T-helper 17 cell (primary cell): ENCODE data around the gene METTL17. TPM values are rescaled to one million over a fixed set of nuclear protein-coding genes. Genes with fewer than 3 reads are reported as not detected.
A peak's percentile ranks its signal among the peaks of the same experiment; 100 is the strongest.
"Not testable (repeated sequence)": the region's sequence is repeated elsewhere in the genome, so short reads cannot be mapped to it uniquely, and the experiment has no call there.

Experiments
- ATAC-seq: fragments of 150-1000 bp; cut with Tn5 transposase; 2 replicates; pipeline ENCODE4 v1.10.0; 2021; ENCODE audit warnings: mild to moderate bottlenecking, moderate library complexity
- DNase-seq, 3 donors: peaks; one replicate each; pipeline versions ENCODE4 v3.0.0 to v3.0.0-alpha.2; 2020 to 2021
- H3K9me3 ChIP-seq: one replicate; pipeline ENCODE4 v1.7.0; 2013; ENCODE audit warnings: low read length, mild to moderate bottlenecking; ENCODE audit not compliant: control insufficient read depth, poor library complexity, severe bottlenecking
- H3K27ac Mint-ChIP-seq: one replicate; pipeline ENCODE4 v1.8.0; 2022; ENCODE audit warnings: mild to moderate bottlenecking, moderate library complexity, mixed read lengths
- H3K27me3 Mint-ChIP-seq: one replicate; pipeline ENCODE4 v1.8.0; 2022; ENCODE audit warnings: mixed read lengths
- H3K36me3 Mint-ChIP-seq: one replicate; pipeline ENCODE4 v1.8.0; 2022; ENCODE audit warnings: low read depth, mixed read lengths
- H3K4me1 Mint-ChIP-seq: one replicate; pipeline ENCODE4 v1.8.0; 2022; ENCODE audit warnings: mild to moderate bottlenecking, mixed read lengths
- H3K4me3 Mint-ChIP-seq: one replicate; pipeline ENCODE4 v1.8.0; 2022; ENCODE audit warnings: mild to moderate bottlenecking, moderate library complexity, mixed read lengths
- total RNA-seq, 4 donors: library from RNA in 2 of 4; stranded (reverse) in 2 of 4; gene quantifications; one replicate each; pipeline ENCODE4 v1.2.3 and lab custom pipeline; 2022 to 2026

The METTL17 gene
- total RNA-seq, 2 donors from 2014 or later = 76.6 to 91.2 TPM

DNA sequence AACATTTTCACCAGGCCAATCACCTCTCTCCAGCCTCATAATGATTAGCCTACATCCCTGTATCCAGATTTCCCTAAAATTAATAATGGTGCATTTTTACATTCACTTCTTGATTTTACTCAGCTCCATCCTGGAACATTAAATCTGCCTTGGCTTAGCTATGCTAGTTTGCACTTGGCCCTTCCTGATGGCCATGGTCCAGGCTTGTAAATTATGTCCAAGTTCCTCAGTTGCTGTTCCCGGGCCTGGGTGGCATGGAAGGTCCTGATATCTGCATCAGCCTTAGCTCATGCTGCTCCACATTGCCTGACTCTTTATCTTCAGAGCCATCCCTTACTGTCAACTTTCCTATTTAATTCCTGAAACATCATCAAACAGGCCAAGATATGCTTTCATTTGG lies 11.1 kb upstream of the METTL17 start:
- DNase-seq = no peak
- H3K9me3 ChIP-seq = no peaks in the 10 kb centered on the region
- no peak overlapping the region for H3K27ac Mint-ChIP-seq
- no peak overlapping the region for H3K4me3 Mint-ChIP-seq
- ATAC-seq = no peak
- no peaks in the 10 kb centered on the region for H3K36me3 Mint-ChIP-seq
- peaks cover 2% of the 10 kb centered on the region for H3K4me1 Mint-ChIP-seq
- peaks cover 34% of the 10 kb centered on the region for H3K27me3 Mint-ChIP-seq

DNA sequence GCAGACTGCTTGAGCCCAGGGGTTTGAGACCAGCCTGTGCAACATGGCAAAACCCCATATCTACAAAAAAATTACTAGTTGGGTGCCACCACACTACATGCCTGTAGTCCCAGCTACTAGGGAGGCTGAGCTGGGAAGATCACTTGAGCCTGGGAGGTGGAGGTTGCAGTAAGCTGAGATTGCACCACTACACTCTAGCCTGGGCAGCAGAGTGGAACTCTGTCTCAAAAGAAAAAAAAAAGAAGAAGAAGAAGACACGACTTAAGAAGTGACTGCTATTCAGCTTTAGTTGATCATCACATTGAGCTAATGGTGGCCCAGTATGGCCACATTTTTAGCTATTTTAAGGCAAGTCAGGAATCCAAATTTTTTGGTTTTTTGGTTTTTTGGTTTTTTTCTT lies 8.9 kb upstream of the METTL17 start:
- DNase-seq (no peak), ATAC-seq (no peak)
- Mint-ChIP-seq H3K4me1 (peaks cover 2% of the 10 kb centered on the region), H3K4me3 (no peak overlapping the region), H3K36me3 (peaks cover 2% of the 10 kb centered on the region), H3K27me3 (peaks cover 40% of the 10 kb centered on the region), H3K27ac (no peak overlapping the region)
- H3K9me3 ChIP-seq = no peaks in the 10 kb centered on the region

DNA sequence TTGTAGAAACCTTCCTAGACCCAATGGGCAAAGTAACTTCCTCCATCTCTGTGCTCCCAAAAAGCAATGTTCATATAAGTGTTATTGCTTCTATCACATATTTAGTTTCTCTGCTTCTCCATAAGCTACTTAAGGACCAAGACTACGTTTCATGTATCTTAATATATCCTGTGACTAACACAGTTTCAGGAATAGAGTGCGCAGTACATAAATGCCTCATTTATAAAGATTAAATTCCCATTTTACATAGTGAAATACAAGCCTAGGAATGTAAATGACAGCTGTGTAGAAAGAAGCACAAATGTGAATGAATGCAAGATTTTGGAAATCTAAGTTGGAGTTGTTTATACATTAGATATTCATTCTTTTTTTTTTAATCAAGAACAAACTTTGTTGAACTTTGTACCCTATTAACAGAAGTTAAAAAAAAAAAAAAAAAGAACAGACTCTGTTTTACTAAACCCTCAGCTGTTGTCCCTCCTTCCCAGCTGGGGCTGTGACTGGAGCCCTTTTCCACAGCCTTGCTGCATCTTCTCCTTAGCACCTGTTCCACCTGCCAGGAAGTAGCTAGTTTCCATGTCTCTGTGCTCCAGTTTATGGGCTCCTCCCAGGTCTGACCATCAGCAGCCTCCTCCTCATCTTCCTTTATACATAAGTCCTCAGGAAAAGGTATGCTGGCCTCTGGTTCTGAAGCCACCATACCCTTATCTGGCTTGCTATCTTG lies 7.0 kb upstream of the METTL17 start:
- H3K4me3 Mint-ChIP-seq = no peak overlapping the region
- peaks cover 2% of the 10 kb centered on the region for H3K36me3 Mint-ChIP-seq
- no peaks in the 10 kb centered on the region for H3K9me3 ChIP-seq
- no peak for DNase-seq
- H3K27me3 Mint-ChIP-seq = peaks cover 40% of the 10 kb centered on the region
- ATAC-seq = no peak
- H3K4me1 Mint-ChIP-seq = peaks cover 2% of the 10 kb centered on the region
- no peak overlapping the region for H3K27ac Mint-ChIP-seq

DNA sequence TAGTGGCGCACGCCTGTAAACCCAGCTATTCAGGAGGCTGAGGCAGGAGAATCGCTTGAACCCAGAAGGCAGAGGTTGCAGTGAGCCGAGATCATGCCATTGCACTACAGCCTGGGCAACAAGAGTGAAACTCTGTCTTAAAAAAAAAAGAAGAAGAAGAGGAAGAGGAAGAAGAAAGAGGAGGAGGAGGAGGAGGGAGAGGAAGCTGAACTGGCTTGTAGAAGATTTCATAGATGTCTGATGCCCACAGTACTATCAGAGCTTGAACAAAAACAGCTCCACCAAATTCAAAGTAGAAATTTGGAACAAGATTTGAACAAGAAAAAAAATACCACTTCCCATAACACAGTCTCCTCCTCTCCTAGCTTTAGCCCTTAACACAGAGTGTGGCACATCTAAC lies 4.1 kb upstream of the METTL17 start:
- not testable (repeated sequence) for H3K36me3 Mint-ChIP-seq, ATAC-seq, H3K4me3 Mint-ChIP-seq, H3K9me3 ChIP-seq, H3K27ac Mint-ChIP-seq, DNase-seq
- peaks cover 11% of the 10 kb centered on the region for H3K4me1 Mint-ChIP-seq
- peaks cover 21% of the 10 kb centered on the region for H3K27me3 Mint-ChIP-seq

DNA sequence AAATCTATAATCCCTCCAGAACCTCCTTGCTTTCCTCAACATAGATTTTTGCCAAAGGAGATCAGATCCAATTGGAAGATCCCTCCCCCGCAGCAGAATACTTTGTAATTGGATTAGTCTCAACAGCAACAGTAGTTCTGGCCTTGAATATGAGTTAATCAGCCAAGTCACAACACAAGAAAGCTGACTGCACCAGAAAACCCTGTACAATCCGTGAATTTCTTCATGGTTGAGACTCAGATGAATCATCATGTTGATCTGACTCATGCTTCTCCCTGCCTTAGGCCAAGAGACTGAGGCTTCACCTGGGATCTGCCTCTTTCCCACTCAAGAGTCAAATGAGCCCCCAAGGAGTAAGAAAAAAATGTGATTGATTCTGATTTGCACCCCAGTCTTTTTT lies 3.0 kb upstream of the METTL17 start:
- peaks cover 2% of the 10 kb centered on the region for H3K36me3 Mint-ChIP-seq
- no peak overlapping the region for H3K4me3 Mint-ChIP-seq
- ATAC-seq = no peak

DNA sequence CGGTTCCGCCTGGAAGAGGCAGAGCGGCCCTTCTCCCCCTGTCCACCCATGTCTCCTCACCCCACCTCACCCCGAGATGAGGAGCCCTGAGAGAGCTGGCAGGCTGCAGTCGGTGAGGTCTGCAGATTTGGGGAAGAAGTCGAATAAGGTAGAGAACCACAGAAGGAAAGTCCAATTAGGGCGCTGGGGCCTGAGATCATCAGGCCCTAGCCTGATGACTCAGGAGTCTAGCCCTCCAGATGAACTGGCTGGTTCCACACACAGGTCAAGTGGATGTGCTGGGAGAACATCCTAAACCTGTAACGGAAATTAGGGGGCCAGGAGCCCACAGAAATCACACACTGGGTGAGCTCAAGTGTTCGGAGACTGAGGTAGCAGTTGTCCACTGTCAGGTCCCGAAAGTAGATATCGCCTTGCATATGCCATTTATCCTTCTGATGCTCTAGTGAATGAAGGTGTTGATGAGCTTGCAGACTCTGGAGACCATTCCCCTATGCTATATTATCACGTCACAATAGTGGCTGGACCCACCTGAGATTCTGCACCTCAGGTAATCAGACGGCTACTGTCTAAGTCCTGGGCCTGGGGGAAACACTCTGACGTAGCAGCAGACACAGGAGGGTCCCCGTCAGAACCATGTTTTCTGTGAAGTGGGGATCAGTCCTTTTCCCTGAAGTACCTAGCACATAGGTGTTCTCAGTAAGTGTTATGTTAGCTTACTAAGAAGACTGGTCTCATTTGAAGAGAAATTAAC lies 886 bp upstream of the METTL17 start:
- DNase-seq = no peak
- peaks cover 16% of the 10 kb centered on the region for H3K4me1 Mint-ChIP-seq

More for the DNA sequence above, 3.0 kb upstream of the METTL17 start:
- H3K4me1 Mint-ChIP-seq = peaks cover 15% of the 10 kb centered on the region
- peaks cover 19% of the 10 kb centered on the region for H3K27me3 Mint-ChIP-seq
- no peaks in the 10 kb centered on the region for H3K9me3 ChIP-seq
- H3K27ac Mint-ChIP-seq = peak overlapping the region; percentile 3
- DNase-seq = no peak

DNA sequence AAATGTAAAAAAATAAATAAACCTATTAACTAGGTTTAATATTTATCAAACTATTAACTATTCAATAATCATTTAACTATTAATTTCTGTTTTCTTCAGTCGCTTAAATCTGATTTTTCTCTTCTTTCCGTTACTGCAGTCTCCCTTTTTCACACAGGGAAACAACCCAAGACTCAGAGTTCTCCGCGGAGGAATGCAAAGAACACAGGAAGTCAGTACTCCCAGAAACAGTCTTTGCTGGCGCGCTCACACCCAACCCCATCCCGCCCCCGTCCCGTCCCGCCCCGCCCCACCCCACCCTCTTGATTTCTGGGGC lies 351 bp upstream of the METTL17 start:
- ATAC-seq (no peak), DNase-seq (no peak)
- Mint-ChIP-seq H3K27me3 (peaks cover under 1% of the 10 kb centered on the region), H3K4me1 (peaks cover 17% of the 10 kb centered on the region), H3K36me3 (peaks cover 2% of the 10 kb centered on the region), H3K27ac (peak overlapping the region; percentile 96), H3K4me3 (peak overlapping the region; percentile 91)
- H3K9me3 ChIP-seq = no peaks in the 10 kb centered on the region

More for the DNA sequence above, 886 bp upstream of the METTL17 start:
- H3K9me3 ChIP-seq = no peaks in the 10 kb centered on the region
- Mint-ChIP-seq H3K36me3 (peaks cover 4% of the 10 kb centered on the region), H3K4me3 (no peak overlapping the region), H3K27me3 (peaks cover 6% of the 10 kb centered on the region), H3K27ac (no peak overlapping the region)
- no peak for ATAC-seq

DNA sequence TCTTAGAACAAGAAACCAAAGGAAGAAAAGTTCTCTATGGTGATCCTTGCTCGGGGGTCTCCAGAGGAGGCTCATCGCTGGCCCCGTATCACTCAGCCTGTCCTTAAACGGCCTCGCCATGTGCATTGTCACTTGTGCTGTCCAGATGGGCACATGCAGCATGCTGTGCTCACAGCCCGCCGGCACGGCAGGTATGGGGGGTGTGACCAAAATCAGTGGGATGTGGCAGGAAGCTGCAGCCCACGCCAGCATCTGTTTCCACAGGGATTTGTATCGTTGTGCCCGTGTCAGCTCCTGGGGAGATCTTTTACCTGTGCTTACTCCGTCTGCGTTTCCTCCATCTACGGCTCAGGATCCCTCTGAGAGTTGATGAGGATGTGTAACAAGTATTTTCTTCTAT lies 6.7 kb downstream of the METTL17 start:
- Mint-ChIP-seq H3K36me3 (peaks cover 9% of the 10 kb centered on the region), H3K4me1 (peaks cover 27% of the 10 kb centered on the region), H3K27ac (peak overlapping the region; percentile 14), H3K4me3 (no peak overlapping the region), H3K27me3 (no peaks in the 10 kb centered on the region)
- no peaks in the 10 kb centered on the region for H3K9me3 ChIP-seq
- no peak for DNase-seq
- no peak for ATAC-seq

DNA sequence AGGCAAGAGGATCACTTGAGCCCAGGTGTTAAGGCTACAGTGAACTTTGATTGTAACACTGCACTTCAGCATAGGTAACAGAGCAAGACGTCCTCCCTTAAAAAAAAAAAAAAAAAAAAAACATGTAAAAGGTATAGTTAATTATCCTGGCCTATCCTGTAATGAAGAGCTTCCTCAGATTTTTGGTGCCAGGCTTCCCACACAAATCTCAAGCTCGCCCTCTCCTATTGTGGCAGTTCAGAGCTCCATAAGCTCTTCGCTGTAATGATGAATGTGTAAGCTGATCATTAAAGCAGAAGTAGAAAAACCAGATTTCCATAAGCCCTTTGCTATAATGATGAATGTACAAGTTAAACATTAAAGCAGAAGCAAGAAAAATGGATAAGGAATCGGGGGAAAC lies 7.3 kb downstream of the METTL17 start:
- H3K9me3 ChIP-seq = no peaks in the 10 kb centered on the region
- H3K4me3 Mint-ChIP-seq = no peak overlapping the region
- no peak overlapping the region for H3K27ac Mint-ChIP-seq
- peaks cover 27% of the 10 kb centered on the region for H3K4me1 Mint-ChIP-seq
- no peak for ATAC-seq
- H3K36me3 Mint-ChIP-seq = peaks cover 9% of the 10 kb centered on the region
- DNase-seq = no peak
- H3K27me3 Mint-ChIP-seq = no peaks in the 10 kb centered on the region

DNA sequence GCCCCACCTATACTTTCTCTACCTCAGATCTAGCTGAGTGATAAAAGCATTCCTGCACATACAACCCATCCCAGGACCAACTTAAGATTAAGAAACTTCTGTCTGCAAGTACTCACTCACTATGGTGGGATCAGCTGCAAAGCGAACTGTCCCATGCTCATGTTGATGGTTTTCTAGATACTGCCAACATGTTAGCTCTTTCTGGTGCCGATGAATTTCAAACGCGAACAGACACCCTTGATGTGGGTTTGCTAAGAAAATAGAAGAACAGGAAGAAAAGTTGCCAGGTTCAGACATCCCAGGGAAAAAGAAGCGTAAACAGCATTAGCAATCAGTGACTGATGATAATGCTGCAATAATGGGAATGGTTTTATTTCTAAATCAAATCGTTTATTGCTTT lies 7.8 kb downstream of the METTL17 start:
- Mint-ChIP-seq H3K4me3 (no peak overlapping the region), H3K27me3 (no peaks in the 10 kb centered on the region), H3K27ac (no peak overlapping the region), H3K36me3 (peaks cover 9% of the 10 kb centered on the region), H3K4me1 (peaks cover 27% of the 10 kb centered on the region)
- no peak for DNase-seq
- H3K9me3 ChIP-seq = no peaks in the 10 kb centered on the region
- no peak for ATAC-seq

DNA sequence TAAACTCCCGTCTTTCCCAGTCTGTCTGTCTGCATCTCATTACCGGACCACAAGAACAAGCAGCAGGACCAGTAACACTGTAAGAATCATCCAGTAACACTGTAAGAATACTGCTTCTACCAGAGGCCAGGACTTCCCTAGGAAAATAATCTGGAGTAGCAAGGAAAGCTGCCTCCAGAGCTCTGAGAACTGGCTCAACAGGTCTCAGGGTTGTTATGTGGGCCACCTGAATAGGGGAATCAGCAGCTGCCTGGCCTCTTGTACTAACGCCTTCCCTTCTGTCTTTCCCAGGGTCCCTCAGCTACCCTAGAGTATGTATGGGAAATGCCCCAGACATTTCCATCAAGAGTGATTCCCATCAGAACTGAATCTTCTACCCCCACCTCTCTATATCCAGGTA lies 8.4 kb downstream of the METTL17 start:
- no peak overlapping the region for H3K4me3 Mint-ChIP-seq
- no peaks in the 10 kb centered on the region for H3K27me3 Mint-ChIP-seq
- no peaks in the 10 kb centered on the region for H3K9me3 ChIP-seq
- H3K36me3 Mint-ChIP-seq = peaks cover 9% of the 10 kb centered on the region
- ATAC-seq (no peak), DNase-seq (no peak)
- no peak overlapping the region for H3K27ac Mint-ChIP-seq
- peaks cover 26% of the 10 kb centered on the region for H3K4me1 Mint-ChIP-seq

DNA sequence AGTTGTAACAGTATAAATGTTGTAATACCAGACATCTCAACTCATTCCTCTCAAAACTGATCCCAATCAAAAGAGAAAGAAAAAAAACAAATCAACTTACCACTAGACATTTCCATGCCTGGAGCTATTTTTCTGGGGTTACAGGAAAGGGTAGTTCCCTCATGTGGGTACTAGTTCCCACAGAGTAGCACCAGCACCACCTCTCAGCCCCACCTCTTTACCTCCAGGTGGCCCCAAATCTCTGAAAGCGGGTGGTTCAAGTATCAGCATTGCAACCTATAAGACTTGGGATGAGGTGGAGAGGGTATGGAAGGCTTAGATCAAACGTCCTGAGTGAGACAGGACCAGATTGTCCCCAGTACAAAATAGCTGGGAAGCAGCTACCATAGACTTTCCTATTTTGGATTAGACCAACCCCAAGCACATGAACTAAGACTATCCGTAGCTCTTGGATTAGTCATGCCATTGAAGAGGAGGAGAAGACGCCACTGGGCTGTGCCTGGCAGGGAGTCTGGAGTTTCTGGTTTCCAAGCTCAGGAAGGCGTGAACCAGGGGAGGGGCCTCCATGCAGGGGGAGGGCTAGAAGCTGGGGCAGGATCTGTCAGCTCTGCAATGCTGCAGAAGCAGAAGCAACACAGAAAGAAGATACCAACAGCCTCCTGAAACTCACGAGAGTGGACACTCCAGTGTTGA lies 9.0 kb downstream of the METTL17 start, which contains the start of gene SLC39A2:
SLC39A2 (plus strand) TSS at position 620 of the 693 bp plus-strand sequence. CDS start 154 bp downstream, outside the sequence.
- no peaks in the 10 kb centered on the region for H3K9me3 ChIP-seq
- ATAC-seq = no peak
- Mint-ChIP-seq H3K4me3 (no peak within 1 kb of the TSS), H3K4me1 (peaks cover 25% of the 10 kb centered on the region), H3K36me3 (peaks cover 9% of the 10 kb centered on the region), H3K27me3 (no peaks in the 10 kb centered on the region), H3K27ac (no peak within 1 kb of the TSS)
- no peak for DNase-seq

DNA sequence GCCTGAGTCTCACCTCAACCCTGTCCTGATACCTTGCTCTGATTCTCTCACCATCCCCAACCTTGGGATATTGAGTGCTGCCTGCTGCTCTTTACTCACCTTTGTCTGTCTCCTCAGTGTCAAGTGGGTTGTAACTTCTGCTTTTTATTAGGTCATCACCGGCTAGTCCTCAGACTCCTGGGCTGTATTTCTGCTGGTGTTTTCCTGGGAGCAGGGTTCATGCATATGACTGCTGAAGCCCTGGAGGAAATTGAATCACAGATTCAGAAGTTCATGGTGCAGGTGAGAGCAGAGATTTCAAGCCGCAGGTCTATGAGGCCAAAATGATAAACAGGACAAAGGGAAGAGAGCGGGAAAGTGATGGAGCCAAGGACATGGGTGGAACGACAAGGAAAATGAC lies 9.8 kb downstream of the METTL17 start:
- DNase-seq = no peak
- Mint-ChIP-seq H3K4me3 (no peak overlapping the region), H3K27ac (no peak overlapping the region), H3K4me1 (peaks cover 23% of the 10 kb centered on the region), H3K36me3 (peaks cover 7% of the 10 kb centered on the region), H3K27me3 (no peaks in the 10 kb centered on the region)
- H3K9me3 ChIP-seq = no peaks in the 10 kb centered on the region
- ATAC-seq = no peak
